Spleen (tissue), 11 donors: ENCODE measurements around the gene ZNF503. TPM values are rescaled to one million over a fixed set of nuclear protein-coding genes. Genes with fewer than 3 reads are reported as not detected.
"Not testable (repeated sequence)": the region's sequence is repeated elsewhere in the genome, so short reads cannot be mapped to it uniquely, and the experiment has no call there.

Source experiments
- DNase-seq: peaks from one replicate; pipeline ENCODE4 v3.0.0-alpha.2; 2020
- H3K27ac ChIP-seq, 8 donors: fragments of 200-600 bp; sonication (generic) in 7 of 8; 1 replicate in 4 of 8; 2 replicates in 4 of 8; pipeline versions ENCODE4 v1.5.0 to v1.8.0; 2016 to 2021; ENCODE audit warnings: inconsistent platforms in 4 of 8, mild to moderate bottlenecking in 4 of 8, moderate library complexity in 1 of 8
- H3K27me3 ChIP-seq, 7 donors: fragments of 200-600 bp; sonication (generic) in 6 of 7; replicated peaks in 1 of 7; 1 replicate in 4 of 7; 2 replicates in 3 of 7; pipeline versions ENCODE4 v1.5.0 to v1.8.0; 2016 to 2021; ENCODE audit warnings: inconsistent platforms in 3 of 7, mild to moderate bottlenecking in 1 of 7
- H3K36me3 ChIP-seq, 6 donors: fragments of 200-600 bp; sonication (generic) in 5 of 6; 1 replicate in 4 of 6; 2 replicates in 2 of 6; pipeline versions ENCODE4 v1.5.0 to v1.8.0; 2016 to 2021; ENCODE audit warnings: inconsistent platforms in 2 of 6
- H3K4me1 ChIP-seq, 6 donors: fragments of 200-600 bp; sonication (generic) in 5 of 6; 1 replicate in 3 of 6; 2 replicates in 3 of 6; pipeline versions ENCODE4 v1.5.0 to v1.8.0; 2016 to 2021; ENCODE audit warnings: inconsistent platforms in 3 of 6
- H3K4me3 ChIP-seq, 8 donors: fragments of 200-600 bp; sonication (generic) in 7 of 8; 1 replicate in 4 of 8; 2 replicates in 4 of 8; pipeline versions ENCODE4 v1.5.0 to v1.8.0; 2016 to 2021; ENCODE audit warnings: inconsistent platforms in 4 of 8, mild to moderate bottlenecking in 4 of 8, moderate library complexity in 2 of 8
- H3K9me3 ChIP-seq, 8 donors: fragments of 200-600 bp; sonication (generic) in 7 of 8; 1 replicate in 4 of 8; 2 replicates in 4 of 8; pipeline versions ENCODE4 v1.5.0 to v1.8.0; 2016 to 2021; ENCODE audit warnings: inconsistent platforms in 4 of 8
- CTCF ChIP-seq, 11 experiments: fragments of 200-600 bp in 7 of 11; fragments of 450-650 bp in 4 of 11; sonication (generic) in 4 of 11; IDR thresholded peaks in 8 of 11; conservative IDR thresholded peaks in 3 of 11; 1 replicate in 7 of 11; 2 replicates in 4 of 11; pipeline versions ENCODE4 v1.4.0 to v1.8.0; 2016 to 2021; ENCODE audit warnings: antibody characterized with exemption in 11 of 11, inconsistent platforms in 4 of 11, mild to moderate bottlenecking in 1 of 11
- POLR2A ChIP-seq, 3 donors: fragments of 450-650 bp; IDR thresholded peaks; one replicate each; pipeline ENCODE4 v1.5.1; 2017; ENCODE audit warnings: antibody characterized with exemption in 3 of 3, mild to moderate bottlenecking in 1 of 3
- POLR2AphosphoS5 ChIP-seq, 3 donors: sonication (generic); formaldehyde crosslinking; IDR thresholded peaks; one replicate each; pipeline ENCODE4 v1.5.1; 2017; ENCODE audit warnings: antibody characterized with exemption in 3 of 3
- WGBS, 5 donors: extraction: QIAGEN DNeasy Blood & Tissue Kit in 3 of 5; methylation state at CpG; one replicate each; pipeline versions ENCODE4 v1.1.5 to v1.1.7; 2013 to 2018; 5-methylcytosine and 5-hydroxymethylcytosine counted together
- intact Hi-C: fragments of 100-400 bp; cut with DNase I; formaldehyde crosslinking; loops from one replicate; pipeline ENCODE4 v1.15.0; 2023; ENCODE audit warnings: low total_unique reads
- polyA plus RNA-seq, 3 donors: library from polyadenylated mRNA; stranded (reverse); fragments of 200-250 nt; gene quantifications; one replicate each; pipeline ENCODE4 v1.2.1, GENCODE V29; 2013
- total RNA-seq, 7 donors: library from RNA; depleted of rRNA in 3 of 7; stranded (reverse); fragments of >200 nt in 3 of 7; fragmentation: NEBNext Ultra II Directional in 4 of 7; extraction: Animal tissue kit (Norgen Biotek cat#: 25700) in 4 of 7; gene quantifications; one replicate each; pipeline versions ENCODE4 v1.1.0 to v1.2.1, GENCODE V29; 2016 to 2021
- donor health status: healthy with polysubstance abuse.
- donor health status: DM: no; HTN: no; CAD: no; lungs with moderate emphysema.
- donor health status: DM: no; HTN: no; CAD: no.
- donor health status: Bipolar disorder and iron deficiency.
- donor health status: healthy.
- donor health status: DM: no; HTN: no; CAD: no.
- donor health status: DM: yes; HTN: yes; CAD: no.

Gene ZNF503
- total and polyA plus RNA-seq, 10 donors: 3.2 to 25.6 (median 9.3) TPM

GRCh38 chr10:75371010-75371409 lies 30.6 kb downstream of the ZNF503 start:
- TF ChIP-seq CTCF (IDR thresholded peaks at IDR 0.05 in 8 of 11, conservative IDR thresholded peaks at IDR 0.05 in 3 of 11) (no peak), POLR2A (IDR thresholded peaks at IDR 0.05) (no peak), POLR2AphosphoS5 (IDR thresholded peaks at IDR 0.05) (no peak)
- Histone ChIP-seq H3K4me1 (peaks cover 0 to 9% (median 3%) of the 10 kb centered on the region in 6 donors), H3K36me3 (no peaks in the 10 kb centered on the region), H3K9me3 (peaks cover 0 to 18% (median 9%) of the 10 kb centered on the region in 8 donors), H3K27ac (no peak overlapping the region), H3K4me3 (no peak overlapping the region), H3K27me3 (no peaks in the 10 kb centered on the region)
- DNase-seq: no peak
- intact Hi-C loops: no loop called here
- WGBS, 5 donors: 93 to 100% (median 94%) methylated on average over 2 of the region's 2 CpGs

GRCh38 chr10:75369838-75370237 lies 31.7 kb downstream of the ZNF503 start:
- H3K27ac ChIP-seq, H3K4me3 ChIP-seq, H3K4me1 ChIP-seq, intact Hi-C loops, DNase-seq, H3K36me3 ChIP-seq, H3K27me3 ChIP-seq: not testable (repeated sequence)
- peaks cover 0 to 18% (median 9%) of the 10 kb centered on the region in 8 donors for H3K9me3 ChIP-seq
- 90 to 97% (median 94%) methylated on average over 9 of the region's 9 CpGs for WGBS, 5 donors

- Histone ChIP-seq H3K36me3 (no peaks in the 10 kb centered on the region), H3K27me3 (peaks cover 0 to 6% (median 0%) of the 10 kb centered on the region in 7 donors), H3K27ac (peak overlapping the region in 4 of 8 donors; percentile 1 to 28 (median 2)), H3K4me1 (peaks cover 0 to 6% (median 0%) of the 10 kb centered on the region in 6 donors), H3K9me3 (peaks cover 0 to 18% (median 9%) of the 10 kb centered on the region in 8 donors), H3K4me3 (no peak overlapping the region)
- 52 to 91% (median 81%) methylated on average over 2 of the region's 2 CpGs for WGBS, 5 donors
- DNase-seq: no peak
- TF ChIP-seq POLR2AphosphoS5 (IDR thresholded peaks at IDR 0.05): no peak
- TF ChIP-seq CTCF (IDR thresholded peaks at IDR 0.05 in 8 of 11, conservative IDR thresholded peaks at IDR 0.05 in 3 of 11): no peak
- no peak for TF ChIP-seq POLR2A (IDR thresholded peaks at IDR 0.05)
- intact Hi-C loops: no loop called here
These were observed 33.7 kb downstream of the ZNF503 start for GRCh38 chr10:75367901-75368300.

GRCh38 chr10:75367021-75367487 lies 34.5 kb downstream of the ZNF503 start:
- TF ChIP-seq CTCF (IDR thresholded peaks at IDR 0.05 in 8 of 11, conservative IDR thresholded peaks at IDR 0.05 in 3 of 11): no peak
- TF ChIP-seq POLR2A (IDR thresholded peaks at IDR 0.05): no peak
- peaks cover 0 to 18% (median 9%) of the 10 kb centered on the region in 8 donors for H3K9me3 ChIP-seq
- H3K4me1 ChIP-seq: peaks cover 0 to 6% (median 0%) of the 10 kb centered on the region in 6 donors
- peak overlapping the region in 5 of 8 donors; percentile 3 to 65 (median 50) for H3K27ac ChIP-seq
- no peaks in the 10 kb centered on the region for H3K36me3 ChIP-seq
- H3K27me3 ChIP-seq: peaks cover 0 to 6% (median 0%) of the 10 kb centered on the region in 7 donors
- 35 to 52% (median 47%) methylated on average over 8 of the region's 8 CpGs for WGBS, 5 donors
- H3K4me3 ChIP-seq: no peak overlapping the region
- intact Hi-C loops: no loop called here
- no peak for DNase-seq
